GM13977 (cell line): Measurements from ENCODE around the gene CLEC17A.
"Not testable (repeated sequence)": the region's sequence is repeated elsewhere in the genome, so short reads cannot be mapped to it uniquely, and the experiment has no call there.

Experiments used
- DNase-seq: peaks from one replicate; pipeline ENCODE4 v3.0.0; 2012; ENCODE audit warnings: low spot score
- in situ Hi-C: fragments of 300-500 bp; cut with MboI; formaldehyde crosslinking; loops from one replicate; pipeline ENCODE4 v1.12.0; 2022; ENCODE audit warnings: low sequenced_read_pairs, low pct_unique_long_range_greater_than_20kb, mixed read lengths, inconsistent platforms; ENCODE audit not compliant: unreplicated experiment
- TF ChIP-seq, protein P1 (sequence below): IDR thresholded peaks from 2 replicates; pipeline ENCODE4 v1.5.1; 2012; ENCODE audit warnings: mild to moderate bottlenecking, control low read depth; ENCODE audit not compliant: insufficient read depth; ENCODE audit errors: extremely low read depth, missing control alignments

Gene CLEC17A, protein sequence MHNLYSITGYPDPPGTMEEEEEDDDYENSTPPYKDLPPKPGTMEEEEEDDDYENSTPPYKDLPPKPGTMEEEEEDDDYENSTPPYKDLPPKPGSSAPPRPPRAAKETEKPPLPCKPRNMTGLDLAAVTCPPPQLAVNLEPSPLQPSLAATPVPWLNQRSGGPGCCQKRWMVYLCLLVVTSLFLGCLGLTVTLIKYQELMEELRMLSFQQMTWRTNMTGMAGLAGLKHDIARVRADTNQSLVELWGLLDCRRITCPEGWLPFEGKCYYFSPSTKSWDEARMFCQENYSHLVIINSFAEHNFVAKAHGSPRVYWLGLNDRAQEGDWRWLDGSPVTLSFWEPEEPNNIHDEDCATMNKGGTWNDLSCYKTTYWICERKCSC

DNA sequence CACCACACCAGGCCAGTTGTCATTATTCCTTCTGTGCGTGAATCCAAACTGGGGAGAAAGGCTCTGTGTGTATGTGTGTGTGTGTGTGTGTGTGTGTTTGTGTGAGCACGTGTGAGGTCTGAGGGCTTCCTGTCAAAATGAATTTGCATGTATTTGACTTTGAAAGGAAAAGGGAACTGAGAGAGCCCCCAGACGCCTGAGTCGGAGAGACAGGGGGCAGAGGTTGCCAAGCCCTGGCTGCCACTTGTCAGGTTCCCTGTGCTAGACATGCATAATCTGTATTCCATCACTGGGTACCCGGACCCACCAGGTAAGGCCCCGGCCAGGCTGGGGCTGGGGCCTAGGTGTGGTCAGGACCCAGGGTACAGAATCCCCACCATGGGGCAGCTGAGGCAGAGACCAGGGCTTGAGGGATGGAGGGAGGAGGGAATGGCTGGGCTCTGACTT is at the start of gene CLEC17A:
CLEC17A (plus strand) TSS at position 191 of the 447 bp plus-strand sequence; CDS start at position 268, 77 bp downstream.
- TF ChIP-seq, protein P1, sequence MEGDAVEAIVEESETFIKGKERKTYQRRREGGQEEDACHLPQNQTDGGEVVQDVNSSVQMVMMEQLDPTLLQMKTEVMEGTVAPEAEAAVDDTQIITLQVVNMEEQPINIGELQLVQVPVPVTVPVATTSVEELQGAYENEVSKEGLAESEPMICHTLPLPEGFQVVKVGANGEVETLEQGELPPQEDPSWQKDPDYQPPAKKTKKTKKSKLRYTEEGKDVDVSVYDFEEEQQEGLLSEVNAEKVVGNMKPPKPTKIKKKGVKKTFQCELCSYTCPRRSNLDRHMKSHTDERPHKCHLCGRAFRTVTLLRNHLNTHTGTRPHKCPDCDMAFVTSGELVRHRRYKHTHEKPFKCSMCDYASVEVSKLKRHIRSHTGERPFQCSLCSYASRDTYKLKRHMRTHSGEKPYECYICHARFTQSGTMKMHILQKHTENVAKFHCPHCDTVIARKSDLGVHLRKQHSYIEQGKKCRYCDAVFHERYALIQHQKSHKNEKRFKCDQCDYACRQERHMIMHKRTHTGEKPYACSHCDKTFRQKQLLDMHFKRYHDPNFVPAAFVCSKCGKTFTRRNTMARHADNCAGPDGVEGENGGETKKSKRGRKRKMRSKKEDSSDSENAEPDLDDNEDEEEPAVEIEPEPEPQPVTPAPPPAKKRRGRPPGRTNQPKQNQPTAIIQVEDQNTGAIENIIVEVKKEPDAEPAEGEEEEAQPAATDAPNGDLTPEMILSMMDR: no peak
- peak; percentile 58 for DNase-seq
- in situ Hi-C loops: loop anchor here (5.0 kb wide), 1 partner anchor 104 kb away; no protein-coding TSS in a partner anchor

DNA sequence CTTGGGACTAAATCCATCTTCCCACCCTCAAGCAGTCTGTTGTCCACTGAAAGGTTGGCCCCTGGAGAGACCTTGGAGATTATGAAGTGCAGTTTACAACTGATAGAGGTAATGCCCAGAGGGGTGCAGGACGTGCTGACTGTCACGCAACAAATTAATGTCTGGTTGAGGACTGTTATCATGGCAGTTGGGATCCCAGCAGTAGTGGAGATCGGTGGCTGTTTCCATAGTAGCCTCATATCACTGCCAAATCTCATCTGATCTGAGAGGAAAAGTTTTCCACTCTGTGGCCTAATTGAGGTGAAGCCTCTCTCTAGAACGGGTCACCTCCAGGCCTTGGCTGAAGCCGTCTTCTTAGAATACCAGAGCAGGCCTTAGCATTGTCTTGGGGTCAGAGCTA is 49.4 kb upstream of the CLEC17A start:
- no peak for DNase-seq
- in situ Hi-C loops: no loop called here
- TF ChIP-seq, protein P1: no peak

DNA sequence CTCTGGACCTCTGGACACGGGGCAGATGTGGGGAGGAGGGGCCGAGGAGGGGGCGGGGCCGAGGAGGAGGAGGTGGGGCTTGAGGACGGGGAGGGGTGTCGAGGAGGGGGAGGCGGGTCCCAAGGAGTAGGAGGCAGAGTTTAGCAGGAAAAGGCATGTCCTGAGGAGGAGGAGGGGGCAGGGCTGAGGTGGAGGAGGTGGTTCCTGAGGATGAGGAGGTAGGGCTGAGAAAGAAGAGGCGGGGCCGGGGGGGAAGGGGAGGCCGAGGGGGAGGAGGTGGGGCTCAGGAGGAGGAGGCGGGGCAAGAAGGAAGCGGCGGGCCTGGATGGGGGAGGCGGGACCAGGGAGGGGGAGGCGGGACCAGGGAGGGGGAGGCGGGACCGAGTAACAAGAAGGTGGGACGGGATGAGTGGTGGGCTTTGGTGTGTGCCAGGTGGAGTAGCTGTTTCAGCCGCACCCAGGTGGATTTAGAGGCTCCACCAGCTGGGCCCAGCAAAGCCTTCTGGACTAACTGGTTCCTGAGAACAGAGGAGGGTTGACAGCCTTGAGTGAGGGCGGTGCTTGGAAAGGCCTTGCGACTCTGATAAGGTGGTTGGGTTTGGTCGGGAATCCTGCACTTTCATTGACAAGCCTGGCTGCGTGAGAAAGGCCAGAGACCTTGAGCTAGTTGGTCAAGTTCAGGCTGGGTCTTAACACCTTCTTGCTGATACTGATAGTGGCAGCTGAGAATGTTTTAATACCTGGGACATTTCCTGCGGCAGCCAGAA is 45.8 kb upstream of the CLEC17A start:
- DNase-seq: peak; percentile 51

DNA sequence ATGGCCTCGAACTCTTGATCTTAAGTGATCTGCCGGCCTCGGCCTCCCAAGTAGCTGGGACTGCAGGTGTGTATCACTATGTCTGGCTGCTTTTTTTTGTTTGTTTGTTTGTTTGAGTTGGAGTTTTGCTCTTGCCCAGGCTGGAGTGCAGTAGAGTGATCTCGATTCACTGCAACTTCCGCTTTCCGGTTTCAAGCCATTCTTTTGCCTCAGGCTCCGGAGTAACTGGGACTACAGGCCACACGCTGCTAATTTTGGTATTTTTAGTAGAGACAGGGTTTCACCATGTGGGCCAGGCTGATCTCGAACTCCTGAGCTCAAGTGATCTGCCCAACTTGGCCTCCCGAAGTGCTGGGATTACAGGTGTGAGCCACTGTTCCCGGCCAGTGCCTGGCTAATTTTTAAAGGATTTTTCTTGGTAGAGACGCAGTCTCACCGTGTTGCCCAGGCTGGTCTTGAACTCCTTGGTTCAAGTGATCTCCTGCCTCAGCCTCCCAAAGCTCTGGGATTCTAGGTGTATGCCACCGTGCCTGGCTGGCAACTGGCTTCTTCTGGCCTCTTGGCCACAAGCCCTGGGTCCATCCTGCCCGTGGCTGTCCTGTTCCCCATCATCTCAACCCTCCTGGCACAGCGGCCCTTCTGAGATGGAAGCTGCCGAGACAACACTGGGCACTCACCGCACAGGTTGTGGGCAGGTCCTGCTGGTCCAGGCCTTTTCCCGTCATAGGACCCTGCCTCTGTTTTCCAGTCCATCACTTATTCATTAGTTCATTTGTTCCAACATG is 42.0 kb upstream of the CLEC17A start:
- no peak for DNase-seq
- TF ChIP-seq, protein P1: no peak
- in situ Hi-C loops: no loop called here

More for the DNA sequence above, 45.8 kb upstream of the CLEC17A start:
- TF ChIP-seq, protein P1: no peak
- in situ Hi-C loops: no loop called here

DNA sequence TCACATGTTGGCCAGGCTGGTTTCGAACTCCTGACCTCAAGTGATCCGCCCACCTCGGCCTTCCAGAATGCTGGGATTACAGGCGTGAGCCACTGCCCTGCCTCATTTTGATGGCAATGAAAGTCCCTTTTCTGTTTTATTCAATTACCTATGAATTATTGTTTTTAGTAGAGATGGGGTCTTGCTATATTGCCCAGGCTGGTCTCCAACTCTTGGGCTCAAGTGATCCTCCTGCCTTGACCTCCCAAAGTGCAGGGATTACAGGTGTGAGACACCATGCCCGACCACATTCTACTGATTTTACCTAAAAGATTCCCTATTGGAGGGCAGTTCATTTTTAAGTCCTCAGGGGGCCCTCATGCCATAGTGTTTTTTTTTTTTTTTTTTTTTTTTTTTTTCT is 40.9 kb upstream of the CLEC17A start:
- in situ Hi-C loops, DNase-seq: not testable (repeated sequence)

DNA sequence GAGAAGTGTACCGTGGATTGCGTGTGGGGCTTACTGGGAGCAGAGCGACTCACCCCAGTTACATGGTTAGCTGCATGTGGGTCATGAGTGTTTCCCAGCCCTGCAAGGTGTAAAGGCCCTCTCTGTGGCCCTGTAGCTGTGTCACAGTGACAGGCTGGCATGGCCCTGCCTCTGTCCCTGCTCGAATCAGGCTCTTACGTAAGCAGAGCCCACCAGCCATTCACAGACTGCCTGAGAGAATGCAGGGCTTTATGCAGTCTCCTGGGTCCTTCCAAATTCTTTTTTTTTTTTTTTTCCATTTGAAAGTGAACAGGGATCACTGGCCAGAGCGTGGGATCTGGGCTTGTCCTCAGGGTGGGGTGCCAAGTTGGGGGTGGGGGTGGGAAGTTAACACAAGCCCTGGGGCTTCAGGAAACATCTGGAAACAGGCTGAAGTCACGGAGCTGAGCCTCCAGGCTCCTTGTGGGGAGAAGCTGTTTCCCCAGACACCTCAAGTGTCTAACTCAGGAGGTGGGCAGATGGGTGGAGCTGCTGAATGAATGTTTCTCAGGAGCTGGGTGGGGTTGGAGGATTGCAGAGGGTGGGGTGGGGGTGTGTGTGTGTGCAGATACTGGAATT is 40.1 kb upstream of the CLEC17A start:
- TF ChIP-seq, protein P1: no peak
- in situ Hi-C loops: no loop called here
- DNase-seq: no peak
